Kasumi-1 (cell line): Measurements from ENCODE around the gene DDX24.

Experiments used
- DNase-seq, 2 experiments: peaks; one replicate each; lab custom pipeline; 2025; lab: John Stamatoyannopoulos, UW

Gene DDX24

GRCh38 chr14:94029671-94030203 lies 51.3 kb downstream of the DDX24 start:
- no peak for DNase-seq

- DNase-seq, result peak; percentile 91 to 93
These were observed 51.7 kb downstream of the DDX24 start for GRCh38 chr14:94029265-94029664.

GRCh38 chr14:94028450-94028826 lies 52.6 kb downstream of the DDX24 start:
- peak; percentile 63 to 82 for DNase-seq

- DNase-seq, result no peak
These were observed 53.2 kb downstream of the DDX24 start for GRCh38 chr14:94027566-94028449.

GRCh38 chr14:94026889-94027469 lies 54.0 kb downstream of the DDX24 start:
- DNase-seq, result no peak

DNA sequence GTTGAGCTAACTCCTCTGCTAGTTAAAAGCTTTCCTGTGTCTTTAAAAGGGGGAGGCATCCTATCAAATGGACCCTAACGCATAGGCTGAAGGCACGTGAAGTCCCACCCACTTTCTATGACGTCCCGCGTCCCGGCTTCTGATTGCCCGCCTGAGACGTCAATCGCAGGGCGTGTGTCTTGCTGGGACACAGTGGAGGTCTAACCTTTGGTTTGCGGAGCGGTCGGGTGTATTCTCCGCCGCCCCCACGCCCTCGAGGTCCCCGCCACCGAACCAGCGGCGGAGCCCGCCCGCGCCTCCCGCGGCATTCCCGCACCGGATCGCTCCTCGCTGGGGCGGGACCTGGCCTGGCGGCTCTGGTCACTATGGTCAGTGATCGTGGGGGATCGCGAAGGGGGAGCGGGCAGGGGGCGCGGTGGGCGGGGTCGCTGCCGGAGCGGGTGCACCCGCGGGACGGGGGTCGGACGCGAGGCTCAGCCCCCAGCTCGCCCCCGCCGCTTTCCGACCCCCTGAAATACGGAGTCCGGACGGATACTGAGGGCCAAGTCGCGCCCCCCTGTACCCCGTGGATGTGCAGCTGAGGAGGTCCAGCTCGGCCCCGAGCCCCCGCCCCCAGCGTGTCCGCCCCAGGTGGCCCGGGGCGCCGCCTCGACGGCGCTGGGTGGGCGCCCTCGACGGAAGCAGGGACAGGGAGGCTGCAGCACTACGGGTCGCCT lies 54.7 kb downstream of the DDX24 start, which contains the start of gene OTUB2:
Gene OTUB2 (plus strand): TSS at position 168 of the 716 bp plus-strand sequence. CDS start 198 bp downstream, at position 366.
- DNase-seq, result peak; percentile 97 to 98

GRCh38 chr14:94025720-94026119 lies 55.3 kb downstream of the DDX24 start:
- DNase-seq, result no peak

GRCh38 chr14:94024549-94024948 lies 56.5 kb downstream of the DDX24 start:
- no peak for DNase-seq

- DNase-seq, result no peak
These were observed 58.2 kb downstream of the DDX24 start for GRCh38 chr14:94022532-94023411.

DNA sequence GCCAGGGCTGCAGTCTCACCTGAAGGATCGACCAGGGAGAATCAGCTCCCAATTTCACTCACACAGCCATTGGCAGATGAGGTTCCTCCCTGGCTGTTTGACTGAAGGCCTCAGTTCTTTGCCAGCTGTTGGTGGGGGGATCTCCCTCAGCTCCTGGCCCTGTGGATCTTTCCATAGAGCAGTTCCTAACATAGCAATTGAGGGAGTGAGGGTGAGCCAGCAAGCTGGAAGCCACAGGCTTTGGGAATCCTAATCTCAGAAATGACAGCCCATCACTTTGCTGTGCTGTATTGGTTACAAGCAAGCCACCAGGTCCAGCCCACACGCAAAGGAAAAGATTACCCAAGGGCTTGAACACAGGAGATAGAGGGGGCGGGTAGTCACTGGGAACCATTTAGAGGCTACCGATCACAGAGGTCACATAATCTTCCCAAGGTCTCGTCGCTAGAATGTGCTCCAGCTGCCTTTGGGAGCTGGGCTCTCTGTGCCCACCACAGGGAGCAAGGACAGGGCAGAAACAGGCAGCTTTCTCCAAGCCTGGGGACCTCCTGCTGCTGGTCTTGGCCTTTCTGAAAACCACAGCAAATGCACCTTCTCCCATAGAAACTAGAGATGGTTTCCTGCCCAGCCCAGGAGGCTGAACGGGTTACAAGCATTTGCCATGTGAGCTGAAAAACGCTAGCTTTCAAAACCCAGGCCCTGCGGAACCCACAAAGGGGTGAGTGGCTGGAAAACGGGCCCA lies 59.4 kb downstream of the DDX24 start:
- DNase-seq, result no peak

- peak in 1 of 2 experiments; percentile 19 for DNase-seq
These were observed 60.0 kb downstream of the DDX24 start for GRCh38 chr14:94021001-94021400.

DNA sequence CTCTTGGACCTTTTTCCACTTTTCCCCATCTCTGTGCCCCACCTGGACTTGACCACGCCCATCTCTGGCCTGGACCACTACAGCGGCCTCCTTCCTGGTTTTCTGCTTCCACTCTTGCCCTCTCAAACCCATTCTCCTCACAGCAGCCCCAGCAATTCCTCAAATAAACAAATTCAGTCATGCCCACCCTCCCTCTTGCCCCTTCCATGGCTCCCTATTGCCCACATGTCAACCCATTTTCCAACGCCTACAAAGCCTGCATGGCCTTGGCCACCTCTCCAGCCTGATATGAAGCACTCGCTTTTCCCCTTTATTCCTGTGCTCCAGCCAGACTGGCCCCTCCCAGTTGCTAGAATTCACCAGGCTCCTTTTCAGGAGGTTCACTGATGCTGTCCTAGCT lies 60.7 kb downstream of the DDX24 start:
- DNase-seq, result no peak

DNA sequence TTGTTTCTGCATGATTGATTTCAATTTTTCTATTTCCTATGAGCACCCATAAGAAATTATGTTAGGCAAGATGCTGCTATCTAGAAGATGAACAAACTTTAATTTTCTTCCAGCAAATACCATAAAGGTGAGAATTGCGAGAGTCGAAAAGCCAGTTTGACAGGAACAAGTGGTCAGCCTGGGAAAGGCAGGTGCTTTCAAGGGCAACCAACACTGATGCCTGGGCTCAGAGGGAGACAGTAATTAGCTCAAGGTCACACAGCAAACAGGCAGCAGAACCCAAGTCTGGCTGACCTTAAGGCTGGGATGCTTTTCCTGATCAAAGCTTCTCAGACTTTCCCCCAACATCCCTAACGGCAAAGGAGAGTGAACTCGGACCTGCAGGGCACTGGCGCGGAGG lies 61.7 kb downstream of the DDX24 start:
- DNase-seq, result no peak

DNA sequence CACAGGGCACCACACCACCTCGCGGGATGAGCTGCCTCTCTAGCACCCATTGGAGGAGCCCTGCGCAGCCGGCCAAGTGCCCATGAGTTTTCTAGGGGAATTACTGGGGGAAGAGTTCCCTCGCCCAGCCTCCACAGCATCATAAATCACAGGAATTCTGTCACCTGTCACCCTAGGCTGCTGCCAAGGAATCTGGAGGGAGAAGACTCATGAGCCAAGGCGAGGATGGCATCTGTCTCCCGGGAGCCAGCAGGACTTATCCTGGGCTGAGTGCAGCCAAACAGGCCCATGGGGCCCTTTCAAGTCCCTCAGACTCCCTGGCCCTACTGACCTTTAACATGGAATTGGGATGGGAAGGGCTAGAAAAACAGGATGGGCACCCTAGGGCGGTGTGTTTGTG lies 62.7 kb downstream of the DDX24 start:
- no peak for DNase-seq

GRCh38 chr14:94016446-94016976 lies 64.5 kb downstream of the DDX24 start:
- DNase-seq, result no peak

DNA sequence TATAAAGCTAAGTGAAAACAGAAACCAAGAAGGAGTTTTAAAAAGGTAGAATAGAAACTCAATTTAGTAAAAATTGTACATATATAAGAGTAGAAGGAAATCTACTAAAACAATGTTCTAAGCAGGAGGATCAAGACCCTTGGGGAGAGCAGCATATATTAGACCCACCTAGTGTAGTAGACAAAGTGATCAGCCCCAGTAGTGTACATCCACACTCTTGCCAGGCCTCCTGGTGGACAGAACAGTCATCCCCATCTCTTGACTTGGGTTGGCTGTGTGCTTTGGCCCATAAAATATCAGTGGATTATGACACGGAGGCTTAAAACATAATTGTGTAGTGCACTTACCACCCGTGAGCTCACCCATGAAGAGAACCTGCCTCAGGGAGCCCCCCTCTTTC lies 65.8 kb downstream of the DDX24 start:
- DNase-seq, result no peak

GRCh38 chr14:94014382-94014781 lies 66.6 kb downstream of the DDX24 start:
- no peak for DNase-seq

- peak in 1 of 2 experiments; percentile 17 for DNase-seq
These were observed 69.2 kb downstream of the DDX24 start for GRCh38 chr14:94011795-94012194.

DNA sequence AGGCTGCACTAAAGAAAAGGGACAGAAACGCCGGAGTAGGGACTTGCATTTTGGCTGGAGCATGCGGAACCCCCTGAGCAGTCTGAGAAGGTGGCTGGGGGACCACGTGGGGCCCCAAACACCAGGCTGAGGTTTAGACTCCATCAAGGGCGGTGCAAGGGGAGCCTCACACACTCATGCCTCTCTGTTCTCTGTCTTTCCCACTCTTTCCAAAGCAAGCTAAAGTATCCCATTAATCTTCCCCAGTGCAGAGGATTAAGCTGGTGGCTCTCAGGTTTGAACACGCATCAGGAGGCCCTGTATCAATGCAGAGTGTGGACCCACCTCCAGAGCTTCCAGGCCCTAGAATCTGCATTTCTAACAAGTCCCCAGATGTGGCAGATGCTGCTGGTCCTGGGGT lies 70.4 kb downstream of the DDX24 start:
- DNase-seq, result no peak

DNA sequence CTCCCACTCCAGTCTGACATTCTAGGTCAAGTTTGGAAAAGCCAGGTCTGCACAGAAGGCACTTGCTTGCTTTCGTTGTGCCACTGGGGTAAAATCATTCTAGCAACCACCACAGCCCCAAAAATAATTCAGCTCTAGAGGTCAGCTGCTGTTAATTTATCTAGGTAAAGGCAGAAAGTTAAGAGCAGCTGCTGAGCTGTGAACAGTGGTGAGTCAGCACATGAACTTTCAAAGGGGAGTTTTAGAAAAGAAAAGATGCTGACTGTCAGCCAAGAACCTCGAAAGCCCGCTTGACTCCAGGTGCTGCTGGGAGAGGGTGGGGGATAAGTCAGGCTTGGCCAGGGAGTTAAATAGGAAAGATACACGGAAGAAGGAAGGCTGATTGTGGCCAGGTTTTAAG lies 71.2 kb downstream of the DDX24 start:
- no peak for DNase-seq

DNA sequence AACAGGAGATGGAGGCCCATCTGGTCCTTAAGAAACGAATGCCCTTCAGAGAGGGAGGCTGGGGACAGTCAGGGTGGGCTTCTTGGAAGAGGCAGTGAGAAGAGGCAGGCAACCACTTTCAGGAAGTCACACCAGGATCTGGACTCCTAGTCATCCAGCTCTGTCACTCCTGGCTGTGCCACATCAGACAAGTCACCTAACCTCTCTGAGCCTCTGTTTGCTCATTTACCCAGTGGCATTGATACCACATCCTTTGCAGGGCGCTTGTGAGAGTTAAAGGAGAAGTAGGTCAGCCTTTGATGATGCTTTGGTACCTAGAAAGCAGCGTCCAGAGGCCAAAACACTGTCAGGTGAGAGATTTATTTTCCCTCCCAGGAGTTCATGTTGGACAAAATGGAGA lies 72.8 kb downstream of the DDX24 start:
- DNase-seq, result no peak
